Measurements from ENCODE around the gene RSPO3.

GRCh38 chr6:127094791-127095190 is 23.7 kb upstream of the RSPO3 start:
- no peak for TF ChIP-seq CTCF (IDR thresholded peaks at IDR 0.05; ENCODE audit: poor library complexity)
- no peak for TF ChIP-seq EZH2phosphoT487 (IDR thresholded peaks at IDR 0.05; ENCODE audit: low read depth, severe bottlenecking, unreplicated experiment)
- no peak for TF ChIP-seq EZH2 (IDR thresholded peaks at IDR 0.05; ENCODE audit: borderline replicate concordance)

Measured in hepatocyte (in vitro differentiated cells).